DOHH2 (cell line): ENCODE results near the gene CIAO2A.

Source experiments
- H3F3A ChIP-seq: fragments of 200-600 bp; sonication (generic), shearing (Covaris generic); 2 replicates; pipeline ENCODE4 v1.6.0; 2016; ENCODE audit warnings: antibody characterized with exemption, mild to moderate bottlenecking; ENCODE audit not compliant: control insufficient read depth, insufficient read depth
- H3K27ac ChIP-seq: fragments of 200-600 bp; sonication (generic); 2 replicates; pipeline ENCODE4 v1.5.1; 2014; ENCODE audit warnings: low read depth, mild to moderate bottlenecking, low read length, moderate library complexity
- H3K27me3 ChIP-seq: fragments of 200-600 bp; sonication (generic); 2 replicates; pipeline ENCODE4 v1.6.1; 2014; ENCODE audit warnings: mild to moderate bottlenecking, low read length, mixed read lengths; ENCODE audit not compliant: control insufficient read depth
- H3K36me3 ChIP-seq: fragments of 200-600 bp; sonication (generic); 2 replicates; pipeline ENCODE4 v1.6.1; 2014; ENCODE audit warnings: mild to moderate bottlenecking, low read length, moderate library complexity, mixed read lengths; ENCODE audit not compliant: control insufficient read depth
- H3K4me1 ChIP-seq: fragments of 200-600 bp; sonication (generic); 2 replicates; pipeline ENCODE4 v1.6.1; 2014; ENCODE audit warnings: mild to moderate bottlenecking, low read length, mixed read lengths; ENCODE audit not compliant: control insufficient read depth
- H3K4me2 ChIP-seq: fragments of 200-600 bp; sonication (generic); 2 replicates; pipeline ENCODE4 v1.6.0; 2014; ENCODE audit warnings: mild to moderate bottlenecking, low read length, moderate library complexity
- H3K4me3 ChIP-seq: fragments of 200-600 bp; sonication (generic); 2 replicates; pipeline ENCODE4 v1.5.1; 2014; ENCODE audit warnings: mild to moderate bottlenecking, low read length, mixed read lengths
- H3K79me2 ChIP-seq: fragments of 200-600 bp; sonication (generic); 2 replicates; pipeline ENCODE4 v1.6.1; 2014; ENCODE audit warnings: mild to moderate bottlenecking, low read length, mixed read lengths; ENCODE audit not compliant: control insufficient read depth
- H3K9me2 ChIP-seq: fragments of 200-600 bp; sonication (generic); replicated peaks from 2 replicates; pipeline ENCODE4 v1.6.1; 2014; ENCODE audit warnings: mild to moderate bottlenecking, low read length, mixed read lengths; ENCODE audit not compliant: control insufficient read depth
- H3K9me3 ChIP-seq: fragments of 200-600 bp; sonication (generic); 2 replicates; pipeline ENCODE4 v1.6.1; 2014; ENCODE audit warnings: antibody characterized with exemption, low read length, mixed read lengths; ENCODE audit not compliant: control insufficient read depth, insufficient read depth
- H4K20me1 ChIP-seq: fragments of 200-600 bp; sonication (generic); 2 replicates; pipeline ENCODE4 v1.6.0; 2014; ENCODE audit warnings: low read depth, mild to moderate bottlenecking, antibody characterized with exemption, low read length, moderate library complexity; ENCODE audit not compliant: control insufficient read depth, insufficient read depth
- CTCF ChIP-seq: fragments of 200-600 bp; sonication (generic); IDR thresholded peaks from one replicate; pipeline ENCODE4 v1.5.1; 2014; ENCODE audit warnings: antibody characterized with exemption, mild to moderate bottlenecking, low read depth, low read length; ENCODE audit not compliant: poor library complexity, severe bottlenecking
- EZH2phosphoT487 ChIP-seq: fragments of 200-600 bp; sonication (generic); IDR thresholded peaks from 2 replicates; pipeline ENCODE4 v1.6.1; 2017; ENCODE audit warnings: borderline replicate concordance, mild to moderate bottlenecking, antibody characterized with exemption, low read length, moderate library complexity, mixed read lengths

The CIAO2A gene

GRCh38 chr15:64038878-64039610 is 54.6 kb downstream of the CIAO2A start:
- Histone ChIP-seq H3F3A (no peaks in the 10 kb centered on the region), H3K4me1 (peaks cover 3% of the 10 kb centered on the region), H3K4me3 (no peak overlapping the region), H3K9me2 (no peaks in the 10 kb centered on the region), H3K9me3 (no peaks in the 10 kb centered on the region), H3K36me3 (no peaks in the 10 kb centered on the region), H3K27ac (no peak overlapping the region), H3K79me2 (no peaks in the 10 kb centered on the region), H4K20me1 (no peaks in the 10 kb centered on the region), H3K27me3 (no peaks in the 10 kb centered on the region; the same call in 1 of the 2 replicates), H3K4me2 (no peak overlapping the region)
- TF ChIP-seq EZH2phosphoT487 (no peak), CTCF (no peak)

GRCh38 chr15:64037966-64038365 is 55.7 kb downstream of the CIAO2A start:
- no peaks in the 10 kb centered on the region; the same call in 1 of the 2 replicates for H3K27me3 ChIP-seq
- H3K4me3 ChIP-seq, result no peak overlapping the region
- H3K79me2 ChIP-seq, result no peaks in the 10 kb centered on the region
- no peaks in the 10 kb centered on the region for H3K36me3 ChIP-seq
- no peaks in the 10 kb centered on the region for H3K9me3 ChIP-seq
- peaks cover 3% of the 10 kb centered on the region; the same call in 1 of the 2 replicates for H3K4me1 ChIP-seq
- H3F3A ChIP-seq, result no peaks in the 10 kb centered on the region
- no peak overlapping the region for H3K27ac ChIP-seq
- no peak for TF ChIP-seq CTCF
- no peak for TF ChIP-seq EZH2phosphoT487
- no peak overlapping the region for H3K4me2 ChIP-seq
- H4K20me1 ChIP-seq, result no peaks in the 10 kb centered on the region
- no peaks in the 10 kb centered on the region for H3K9me2 ChIP-seq

DNA sequence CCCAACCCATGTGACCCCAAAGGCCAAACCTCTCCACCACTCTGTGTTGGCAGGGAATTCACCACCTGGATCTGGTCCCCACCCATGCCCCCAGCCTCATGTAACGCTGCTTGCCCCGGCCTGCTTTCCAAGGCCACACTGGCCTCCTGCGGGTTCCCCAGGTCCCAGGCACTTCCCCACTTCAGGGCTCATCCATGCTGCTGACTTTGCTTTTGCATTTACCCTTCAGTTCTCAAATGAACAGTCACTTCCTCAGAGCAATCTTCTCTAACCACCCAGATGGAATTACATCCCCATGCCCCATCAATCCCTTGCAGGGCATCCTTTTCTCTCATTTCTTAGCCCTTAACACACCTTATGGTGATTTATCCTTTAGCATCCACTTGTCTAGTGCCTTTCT is 56.5 kb downstream of the CIAO2A start:
- Histone ChIP-seq H3K4me2 (no peak overlapping the region), H3F3A (no peaks in the 10 kb centered on the region), H3K4me1 (peaks cover 3% of the 10 kb centered on the region; the same call in 1 of the 2 replicates), H3K4me3 (no peak overlapping the region), H3K27me3 (no peaks in the 10 kb centered on the region; the same call in 1 of the 2 replicates), H3K9me3 (no peaks in the 10 kb centered on the region), H3K79me2 (no peaks in the 10 kb centered on the region), H3K36me3 (no peaks in the 10 kb centered on the region), H3K9me2 (no peaks in the 10 kb centered on the region), H3K27ac (no peak overlapping the region), H4K20me1 (no peaks in the 10 kb centered on the region)
- TF ChIP-seq EZH2phosphoT487, result no peak
- TF ChIP-seq CTCF, result no peak
